Neural cell (in vitro differentiated cells): ENCODE measurements around the gene SSBP2.

Experiments
- CTCF ChIP-seq: fragments of 450-650 bp; IDR thresholded peaks from 2 replicates; pipeline ENCODE4 v1.5.1; 2014; ENCODE audit warnings: antibody characterized with exemption, mild to moderate bottlenecking, moderate library complexity; ENCODE audit not compliant: poor library complexity, severe bottlenecking
- EP300 ChIP-seq: fragments of 450-650 bp; conservative IDR thresholded peaks from 2 replicates; pipeline ENCODE4 v1.6.1; 2014; ENCODE audit warnings: antibody characterized with exemption, mild to moderate bottlenecking, moderate library complexity; ENCODE audit not compliant: poor library complexity, severe bottlenecking
- EZH2 ChIP-seq: fragments of 200-600, 300-800 bp; shearing (Covaris generic), sonication (generic); IDR thresholded peaks from 2 replicates; pipeline ENCODE4 v1.6.1; 2014; ENCODE audit warnings: antibody characterized with exemption, low read length, borderline replicate concordance, mild to moderate bottlenecking; ENCODE audit not compliant: insufficient read depth, poor library complexity, severe bottlenecking
- TF ChIP-seq, protein P1 (sequence below): IDR thresholded peaks from 2 replicates; pipeline ENCODE4 v1.6.1; 2012; ENCODE audit warnings: borderline replicate concordance

DNA sequence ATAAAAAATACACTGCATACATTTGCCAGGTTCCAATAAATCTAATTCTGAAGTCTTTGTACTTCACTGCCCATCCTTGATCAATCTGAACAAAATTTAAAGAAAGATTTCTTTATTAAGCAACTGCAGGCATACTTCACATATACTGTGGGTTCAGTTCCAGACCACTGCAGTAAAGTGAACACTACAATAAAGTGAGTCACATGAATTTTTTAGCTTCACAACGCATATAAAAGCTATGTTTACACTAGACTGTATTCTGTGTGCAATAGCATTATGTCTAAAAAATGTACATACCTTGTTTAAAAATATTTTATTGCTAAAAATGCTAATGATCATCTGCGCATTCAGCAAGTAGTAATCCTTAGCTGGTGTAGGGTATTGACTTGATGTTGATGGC lies 52.1 kb downstream of the SSBP2 start:
- no peak for TF ChIP-seq CTCF
- TF ChIP-seq EP300, result no peak
- TF ChIP-seq EZH2, result no peak
- TF ChIP-seq, protein P1, sequence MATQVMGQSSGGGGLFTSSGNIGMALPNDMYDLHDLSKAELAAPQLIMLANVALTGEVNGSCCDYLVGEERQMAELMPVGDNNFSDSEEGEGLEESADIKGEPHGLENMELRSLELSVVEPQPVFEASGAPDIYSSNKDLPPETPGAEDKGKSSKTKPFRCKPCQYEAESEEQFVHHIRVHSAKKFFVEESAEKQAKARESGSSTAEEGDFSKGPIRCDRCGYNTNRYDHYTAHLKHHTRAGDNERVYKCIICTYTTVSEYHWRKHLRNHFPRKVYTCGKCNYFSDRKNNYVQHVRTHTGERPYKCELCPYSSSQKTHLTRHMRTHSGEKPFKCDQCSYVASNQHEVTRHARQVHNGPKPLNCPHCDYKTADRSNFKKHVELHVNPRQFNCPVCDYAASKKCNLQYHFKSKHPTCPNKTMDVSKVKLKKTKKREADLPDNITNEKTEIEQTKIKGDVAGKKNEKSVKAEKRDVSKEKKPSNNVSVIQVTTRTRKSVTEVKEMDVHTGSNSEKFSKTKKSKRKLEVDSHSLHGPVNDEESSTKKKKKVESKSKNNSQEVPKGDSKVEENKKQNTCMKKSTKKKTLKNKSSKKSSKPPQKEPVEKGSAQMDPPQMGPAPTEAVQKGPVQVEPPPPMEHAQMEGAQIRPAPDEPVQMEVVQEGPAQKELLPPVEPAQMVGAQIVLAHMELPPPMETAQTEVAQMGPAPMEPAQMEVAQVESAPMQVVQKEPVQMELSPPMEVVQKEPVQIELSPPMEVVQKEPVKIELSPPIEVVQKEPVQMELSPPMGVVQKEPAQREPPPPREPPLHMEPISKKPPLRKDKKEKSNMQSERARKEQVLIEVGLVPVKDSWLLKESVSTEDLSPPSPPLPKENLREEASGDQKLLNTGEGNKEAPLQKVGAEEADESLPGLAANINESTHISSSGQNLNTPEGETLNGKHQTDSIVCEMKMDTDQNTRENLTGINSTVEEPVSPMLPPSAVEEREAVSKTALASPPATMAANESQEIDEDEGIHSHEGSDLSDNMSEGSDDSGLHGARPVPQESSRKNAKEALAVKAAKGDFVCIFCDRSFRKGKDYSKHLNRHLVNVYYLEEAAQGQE, result no peak
